Ishikawa (cell line): ENCODE results near the gene IGSF9.

Experiments
- CREB1 ChIP-seq: IDR thresholded peaks from 2 replicates; pipeline ENCODE4 v1.6.1; 2012; ENCODE audit warnings: low read depth
- EP300 ChIP-seq: IDR thresholded peaks from 2 replicates; pipeline ENCODE4 v1.6.1; 2012; ENCODE audit warnings: borderline replicate concordance

- TF ChIP-seq EP300, result no peak
- no peak for TF ChIP-seq CREB1
Measured at GRCh38 chr1:159986093-159986492, 40.7 kb upstream of the IGSF9 start.
